ENCODE results near the gene PCDHGA3. TPM values are rescaled to one million over a fixed set of nuclear protein-coding genes. Genes with fewer than 3 reads are reported as not detected.

PCDHGA3 gene
- polyA plus RNA-seq, 1 donor from 2014 or later, result 0.26 TPM

GRCh38 chr5:141389153-141390042 lies 45.8 kb downstream of the PCDHGA3 start:
- Histone ChIP-seq H3K4me3 (ENCODE audit: low read length) (peak overlapping the region; percentile 53), H3K9me3 (ENCODE audit: low read length) (peaks cover 43% of the 10 kb centered on the region)

More at GRCh38 chr5:141389153-141390042, 45.8 kb downstream of the PCDHGA3 start:
- no peak overlapping the region for H3K27ac ChIP-seq (ENCODE audit: low read length)
- no peak overlapping the region for H3K4me2 ChIP-seq (ENCODE audit: low read length)
- H3K79me2 ChIP-seq (replicated peaks; ENCODE audit: insufficient read depth, low read length), result no peaks in the 10 kb centered on the region
- H3K9me2 ChIP-seq (ENCODE audit: insufficient read depth, low read length), result no peaks in the 10 kb centered on the region
- TF ChIP-seq CTCF (IDR thresholded peaks at IDR 0.05; ENCODE audit: poor library complexity, severe bottlenecking) (no peak), SMC3 (conservative IDR thresholded peaks at IDR 0.05; ENCODE audit: poor library complexity) (no peak), RAD21 (conservative IDR thresholded peaks at IDR 0.05) (no peak), TAF1 (IDR thresholded peaks at IDR 0.05; ENCODE audit: low read depth) (no peak), EZH2 (IDR thresholded peaks at IDR 0.05; ENCODE audit: borderline replicate concordance, insufficient read depth, low read length, poor library complexity, severe bottlenecking) (no peak), MXI1 (conservative IDR thresholded peaks at IDR 0.05; ENCODE audit: poor library complexity, severe bottlenecking) (no peak), EP300 (conservative IDR thresholded peaks at IDR 0.05; ENCODE audit: poor library complexity, severe bottlenecking) (no peak), POLR2AphosphoS5 (IDR thresholded peaks at IDR 0.05) (no peak), REST (IDR thresholded peaks at IDR 0.05; ENCODE audit: borderline replicate concordance) (no peak)
- no peaks in the 10 kb centered on the region for H3K27me3 ChIP-seq (ENCODE audit: insufficient read depth, low read depth, low read length)
- H3K9ac ChIP-seq (ENCODE audit: low read length), result no peak overlapping the region
- H4K20me1 ChIP-seq (ENCODE audit: insufficient read depth), result no peaks in the 10 kb centered on the region
- H3K36me3 ChIP-seq (ENCODE audit: insufficient read depth, low read length), result no peaks in the 10 kb centered on the region
- H3F3A ChIP-seq (ENCODE audit: insufficient read depth, low read length, poor library complexity, severe bottlenecking), result no peaks in the 10 kb centered on the region
- no peak overlapping the region for H2AFZ ChIP-seq (ENCODE audit: low read depth, low read length)
